PC-3 (cell line): ENCODE results near the gene DHCR24.

Experiments used
- CTCF ChIP-seq: fragments of 300-600 bp; sonication (generic); conservative IDR thresholded peaks from 2 replicates; pipeline ENCODE4 v1.5.1; 2017; ENCODE audit warnings: antibody characterized with exemption, low read depth, mild to moderate bottlenecking, low read length
- EZH2 ChIP-seq: fragments of 300-600 bp; sonication (generic); IDR thresholded peaks from one replicate; pipeline ENCODE4 v1.6.1; 2017; ENCODE audit warnings: antibody characterized with exemption, mild to moderate bottlenecking, low read length; ENCODE audit not compliant: unreplicated experiment
- EZH2phosphoT487 ChIP-seq: fragments of 300-600 bp; sonication (generic); IDR thresholded peaks from 2 replicates; pipeline ENCODE4 v1.6.1; 2018; ENCODE audit warnings: mild to moderate bottlenecking, antibody characterized with exemption, low read length, borderline replicate concordance

GRCh38 chr1:54834007-54834541, 52.9 kb downstream of the DHCR24 start:
- no peak for TF ChIP-seq CTCF
- no peak for TF ChIP-seq EZH2phosphoT487
- TF ChIP-seq EZH2 = no peak
